Stimulated activated CD4-positive, alpha-beta T cell treated with anti-CD3 and anti-CD28 coated beads, Interleukin-15, amount 100 ng/mL, for 24 hours (primary cell): ENCODE results near the gene TMEM181.

ENCODE experiments used
- DNase-seq: peaks from one replicate; pipeline ENCODE4 v3.0.0-alpha.2; 2020

The TMEM181 gene

GRCh38 chr6:158565122-158565429 lies 5.2 kb downstream of the TMEM181 start:
- no peak for DNase-seq

GRCh38 chr6:158565482-158566040 lies 5.7 kb downstream of the TMEM181 start:
- DNase-seq, result no peak

- DNase-seq, result no peak
Observed at GRCh38 chr6:158566207-158566818, 6.4 kb downstream of the TMEM181 start.

- no peak for DNase-seq
Observed at GRCh38 chr6:158567152-158567551, 7.3 kb downstream of the TMEM181 start.

GRCh38 chr6:158567871-158568401 lies 8.0 kb downstream of the TMEM181 start:
- DNase-seq, result peak; percentile 18

- no peak for DNase-seq
Observed at GRCh38 chr6:158568549-158568948, 8.7 kb downstream of the TMEM181 start.

GRCh38 chr6:158569036-158569435 lies 9.1 kb downstream of the TMEM181 start:
- DNase-seq, result no peak

GRCh38 chr6:158570681-158570962 lies 10.7 kb downstream of the TMEM181 start:
- no peak for DNase-seq

GRCh38 chr6:158571826-158572652 lies 12.1 kb downstream of the TMEM181 start:
- DNase-seq, result no peak

GRCh38 chr6:158572653-158573541 lies 13.0 kb downstream of the TMEM181 start:
- no peak for DNase-seq

GRCh38 chr6:158573542-158573931 lies 13.6 kb downstream of the TMEM181 start:
- DNase-seq, result no peak

GRCh38 chr6:158574800-158575199 lies 14.9 kb downstream of the TMEM181 start:
- no peak for DNase-seq

GRCh38 chr6:158575550-158575949 lies 15.7 kb downstream of the TMEM181 start:
- DNase-seq, result no peak

GRCh38 chr6:158584236-158584651 lies 24.4 kb downstream of the TMEM181 start:
- DNase-seq, result no peak

- no peak for DNase-seq
Observed at GRCh38 chr6:158586652-158587051, 26.8 kb downstream of the TMEM181 start.

GRCh38 chr6:158589366-158589765 lies 29.5 kb downstream of the TMEM181 start:
- no peak for DNase-seq

- DNase-seq, result no peak
Observed at GRCh38 chr6:158591134-158591809, 31.4 kb downstream of the TMEM181 start.

- DNase-seq, result no peak
Observed at GRCh38 chr6:158591810-158592209, 31.9 kb downstream of the TMEM181 start.

- DNase-seq, result no peak
Observed at GRCh38 chr6:158593670-158594069, 33.8 kb downstream of the TMEM181 start.

- DNase-seq, result no peak
Observed at GRCh38 chr6:158595223-158595622, 35.3 kb downstream of the TMEM181 start.

- no peak for DNase-seq
Observed at GRCh38 chr6:158596861-158597260, 37.0 kb downstream of the TMEM181 start.

- DNase-seq, result no peak
Observed at GRCh38 chr6:158597565-158597964, 37.7 kb downstream of the TMEM181 start.

GRCh38 chr6:158599635-158600034 lies 39.7 kb downstream of the TMEM181 start:
- DNase-seq, result no peak
